22Rv1 (cell line): Measurements from ENCODE around the gene KCNH5.

Experiments
- CTCF ChIP-seq: fragments of 450-650 bp; IDR thresholded peaks from 2 replicates; pipeline ENCODE4 v1.5.1; 2017; ENCODE audit warnings: mild to moderate bottlenecking
- ZFX ChIP-seq: fragments of 450-650 bp; IDR thresholded peaks from 2 replicates; pipeline ENCODE4 v1.6.1; 2017; ENCODE audit warnings: antibody characterized with exemption, borderline replicate concordance

GRCh38 chr14:62994096-62994495 is 51.2 kb downstream of the KCNH5 start:
- TF ChIP-seq CTCF = no peak
- no peak for TF ChIP-seq ZFX
